Right lung (tissue), 5 donors: Measurements from ENCODE around the gene GALNT7. TPM values are rescaled to one million over a fixed set of nuclear protein-coding genes. Genes with fewer than 3 reads are reported as not detected.

Source experiments
- DNase-seq, 2 donors: peaks; one replicate each; pipeline ENCODE4 v3.0.0-alpha.2; 2013
- polyA plus RNA-seq, 5 donors: library from polyadenylated mRNA; unstranded; fragments of 120-200 nt; gene quantifications; one replicate each; pipeline versions ENCODE4 v1.2.1 to v1.2.3, GENCODE V29; 2013; ENCODE audit warnings: inconsistent platforms in 1 of 5, low replicate concordance in 1 of 5; ENCODE audit not compliant: insufficient read length in 5 of 5, insufficient read depth in 1 of 5

Gene GALNT7
- polyA plus RNA-seq, 5 donors, result 27.8 to 47.1 (median 37.0) TPM

GRCh38 chr4:173334891-173335752 lies 166.5 kb downstream of the GALNT7 start:
- peak; percentile 73 to 81 for DNase-seq

GRCh38 chr4:173337463-173337862 lies 168.9 kb downstream of the GALNT7 start:
- no peak for DNase-seq

- no peak for DNase-seq
Measured at GRCh38 chr4:173343832-173344397, 175.3 kb downstream of the GALNT7 start.

GRCh38 chr4:173345648-173346047 lies 177.0 kb downstream of the GALNT7 start:
- DNase-seq, result no peak

GRCh38 chr4:173346074-173346473 lies 177.5 kb downstream of the GALNT7 start:
- no peak for DNase-seq

- no peak for DNase-seq
Measured at GRCh38 chr4:173347467-173347866, 178.9 kb downstream of the GALNT7 start.

GRCh38 chr4:173357939-173358338 lies 189.3 kb downstream of the GALNT7 start:
- no peak for DNase-seq

GRCh38 chr4:173360587-173361221 lies 192.1 kb downstream of the GALNT7 start:
- DNase-seq, result no peak

GRCh38 chr4:173362666-173363065 lies 194.1 kb downstream of the GALNT7 start:
- no peak for DNase-seq

GRCh38 chr4:173365359-173365996 lies 196.9 kb downstream of the GALNT7 start:
- DNase-seq, result no peak

- DNase-seq, result no peak
Measured at GRCh38 chr4:173367285-173367684, 198.7 kb downstream of the GALNT7 start.

GRCh38 chr4:173367946-173368345 lies 199.3 kb downstream of the GALNT7 start:
- DNase-seq, result no peak

GRCh38 chr4:173370130-173370476 lies 201.5 kb downstream of the GALNT7 start:
- DNase-seq, result no peak

- DNase-seq, result peak; percentile 99 to 100
Measured at GRCh38 chr4:173370477-173371291, 202.1 kb downstream of the GALNT7 start, which contains the start of gene SAP30. TSS of gene SAP30 (plus strand) at chr4:173370954. CDS start at chr4:173371183, 229 bp downstream.

- DNase-seq, result peak; percentile 80 to 81
Measured at GRCh38 chr4:173371292-173372192, 202.9 kb downstream of the GALNT7 start.

Other genes starting within 250 kb of the GALNT7 start
- 100 to 1,000 TPM; 253 to 598 (median 386) TPM for gene HMGB2, start 165.5 kb downstream of the GALNT7 start, polyA plus RNA-seq
- 10 to 100 TPM; 16.0 to 21.6 (median 19.5) TPM for gene SAP30, start 202.1 kb downstream of the GALNT7 start, polyA plus RNA-seq
- under 1 TPM; 0.22 to 0.68 (median 0.55) TPM for gene SCRG1, start 230.3 kb downstream of the GALNT7 start, polyA plus RNA-seq